ENCODE measurements around the gene TCP11. TPM values are rescaled to one million over a fixed set of nuclear protein-coding genes. Genes with fewer than 3 reads are reported as not detected.

Gene TCP11
- total RNA-seq, 2 experiments from 2014 or later = not detected

- H3K4me1 Mint-ChIP-seq = peaks cover 2% of the 10 kb centered on the region
- H3K27me3 Mint-ChIP-seq = no peaks in the 10 kb centered on the region
- POLR2A ChIA-PET = no interaction called here
- no peak overlapping the region for H3K4me3 Mint-ChIP-seq
- CTCF ChIA-PET = no interaction called here
- H3K9me3 Mint-ChIP-seq = no peaks in the 10 kb centered on the region
- H3K36me3 Mint-ChIP-seq (ENCODE audit: low read depth) = no peaks in the 10 kb centered on the region
- no peak overlapping the region for H3K27ac Mint-ChIP-seq
- no peak for DNase-seq
These were observed 61.7 kb downstream of the TCP11 start for GRCh38 chr6:35079311-35080000.

GRCh38 chr6:35078896-35079295, 62.2 kb downstream of the TCP11 start:
- POLR2A ChIA-PET = no interaction called here
- CTCF ChIA-PET = no interaction called here
- Mint-ChIP-seq H3K9me3 (no peaks in the 10 kb centered on the region), H3K4me3 (no peak overlapping the region), H3K36me3 (ENCODE audit: low read depth) (no peaks in the 10 kb centered on the region), H3K27ac (no peak overlapping the region), H3K4me1 (peaks cover 2% of the 10 kb centered on the region), H3K27me3 (no peaks in the 10 kb centered on the region)
- no peak for DNase-seq

DNA sequence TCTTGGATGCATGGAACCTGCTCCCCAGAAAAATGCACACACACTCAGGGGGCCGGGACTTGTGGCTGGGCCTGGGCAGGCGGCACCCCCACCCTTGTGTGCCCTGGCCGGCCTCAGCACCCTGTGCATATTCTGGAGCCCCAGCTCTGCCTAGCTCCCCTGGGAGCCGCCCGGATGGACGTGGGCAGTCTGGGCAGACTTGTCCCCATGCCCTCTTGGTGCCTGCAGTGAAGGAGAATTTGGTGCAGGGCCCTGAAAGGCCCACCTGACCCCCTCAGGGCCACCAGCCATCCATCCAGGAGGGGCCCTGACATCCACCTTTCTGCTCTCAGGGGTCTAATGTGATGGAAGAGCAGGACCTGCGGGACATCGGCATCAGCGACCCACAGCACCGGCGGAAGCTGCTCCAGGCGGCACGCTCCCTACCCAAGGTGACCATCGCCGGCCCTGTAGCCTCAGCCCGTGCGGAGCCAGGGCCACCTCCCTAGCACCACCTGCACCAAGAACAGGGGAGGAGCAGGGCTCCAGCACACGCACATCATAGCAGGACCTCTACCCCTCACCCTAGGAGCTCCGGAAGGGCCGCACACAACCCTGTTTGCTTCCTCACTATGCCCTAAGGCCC, 62.8 kb downstream of the TCP11 start:
- Mint-ChIP-seq H3K9me3 (no peaks in the 10 kb centered on the region), H3K27ac (no peak overlapping the region), H3K36me3 (ENCODE audit: low read depth) (no peaks in the 10 kb centered on the region), H3K27me3 (no peaks in the 10 kb centered on the region), H3K4me3 (no peak overlapping the region), H3K4me1 (peaks cover 2% of the 10 kb centered on the region)
- DNase-seq = no peak
- CTCF ChIA-PET = interaction anchor here (1.0 to 1.4 kb wide), 3 partner anchors 12 to 26 kb away, joined by 3 to 5 read pairs (median 3); no protein-coding TSS in a partner anchor
- POLR2A ChIA-PET = no interaction called here

GRCh38 chr6:35077713-35078105, 63.4 kb downstream of the TCP11 start:
- POLR2A ChIA-PET = no interaction called here
- no peak overlapping the region for H3K4me3 Mint-ChIP-seq
- DNase-seq = no peak
- H3K4me1 Mint-ChIP-seq = peaks cover 2% of the 10 kb centered on the region
- CTCF ChIA-PET = interaction anchor here (1.0 to 1.4 kb wide), 3 partner anchors 13 to 25 kb away, joined by 3 to 5 read pairs (median 3); no protein-coding TSS in a partner anchor
- no peaks in the 10 kb centered on the region for H3K36me3 Mint-ChIP-seq (ENCODE audit: low read depth)
- no peak overlapping the region for H3K27ac Mint-ChIP-seq
- H3K27me3 Mint-ChIP-seq = no peaks in the 10 kb centered on the region
- no peaks in the 10 kb centered on the region for H3K9me3 Mint-ChIP-seq

DNA sequence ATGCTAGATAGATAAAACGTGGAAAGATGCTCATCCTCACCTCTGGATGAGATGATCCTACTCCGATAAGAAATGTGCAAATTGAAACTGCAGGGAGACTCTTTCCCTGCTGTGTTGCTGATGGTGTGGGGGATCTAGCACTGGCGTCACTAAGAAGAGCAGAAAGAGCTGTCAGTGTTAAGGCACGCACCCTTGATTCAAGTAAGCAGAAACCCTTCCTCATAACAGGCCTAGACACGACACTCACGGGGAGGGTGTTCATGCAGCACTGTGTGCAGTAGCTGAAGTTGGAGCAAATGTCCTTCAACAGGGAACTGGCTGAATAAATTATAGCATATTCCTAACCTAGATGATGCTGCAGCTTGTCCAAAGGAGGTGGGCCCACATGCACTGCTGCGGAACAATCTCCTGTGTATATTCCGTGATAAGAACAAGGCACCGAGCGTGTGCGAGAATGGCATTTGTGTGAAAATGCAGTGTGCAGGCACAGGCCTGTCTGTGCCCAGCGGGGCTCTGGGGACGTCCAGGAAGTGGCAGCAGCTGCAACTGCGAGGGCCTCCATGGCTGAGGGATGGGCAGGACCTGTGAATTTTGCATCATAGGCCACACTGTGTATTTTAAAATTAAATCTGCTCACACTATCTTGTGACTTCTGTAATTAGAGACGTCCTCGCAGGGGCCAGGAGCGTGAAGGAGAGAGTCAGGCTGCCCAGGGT, 64.0 kb downstream of the TCP11 start:
- no peaks in the 10 kb centered on the region for H3K9me3 Mint-ChIP-seq
- no peak overlapping the region for H3K27ac Mint-ChIP-seq
- peaks cover 2% of the 10 kb centered on the region for H3K4me1 Mint-ChIP-seq
- H3K27me3 Mint-ChIP-seq = no peaks in the 10 kb centered on the region
- ChIA-PET POLR2A (no interaction called here), CTCF (interaction anchor here (0.7 to 1.4 kb wide), 6 partner anchors 10 to 36 kb away, joined by 3 to 6 read pairs (median 3); no protein-coding TSS in a partner anchor)
- H3K36me3 Mint-ChIP-seq (ENCODE audit: low read depth) = no peaks in the 10 kb centered on the region
- no peak for DNase-seq
- H3K4me3 Mint-ChIP-seq = no peak overlapping the region

GRCh38 chr6:35073766-35074471, 67.2 kb downstream of the TCP11 start:
- CTCF ChIA-PET = interaction anchor here (1.0 kb wide), 1 partner anchor 26 kb away, joined by 3 read pairs; no protein-coding TSS in a partner anchor
- Mint-ChIP-seq H3K4me3 (no peak overlapping the region), H3K9me3 (no peaks in the 10 kb centered on the region), H3K36me3 (ENCODE audit: low read depth) (no peaks in the 10 kb centered on the region), H3K4me1 (no peaks in the 10 kb centered on the region), H3K27me3 (no peaks in the 10 kb centered on the region), H3K27ac (no peak overlapping the region)
- POLR2A ChIA-PET = no interaction called here
- no peak for DNase-seq

- H3K9me3 Mint-ChIP-seq = no peaks in the 10 kb centered on the region
These were observed 67.9 kb downstream of the TCP11 start for GRCh38 chr6:35073211-35073610.

DNA sequence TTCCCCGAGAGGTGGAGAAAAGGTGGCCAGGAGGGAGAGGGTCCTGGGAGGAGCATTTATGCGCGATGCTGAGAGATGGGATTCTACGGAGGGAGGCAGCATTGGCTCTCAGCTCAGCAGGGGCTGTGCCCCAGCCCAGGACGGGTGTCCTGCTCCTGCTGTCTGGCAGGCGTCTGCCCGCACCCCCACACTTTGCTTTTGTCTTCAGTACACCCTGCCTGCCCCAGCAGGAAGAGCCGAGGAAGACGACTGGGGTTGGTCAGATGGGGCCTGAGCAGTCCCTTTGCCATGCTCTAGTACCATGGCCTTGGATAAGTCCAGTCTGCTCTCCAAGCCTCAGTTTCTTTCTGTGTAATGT, 68.5 kb downstream of the TCP11 start:
- DNase-seq = no peak
- Mint-ChIP-seq H3K27me3 (no peaks in the 10 kb centered on the region), H3K9me3 (no peaks in the 10 kb centered on the region), H3K4me3 (no peak overlapping the region), H3K4me1 (no peaks in the 10 kb centered on the region), H3K27ac (no peak overlapping the region), H3K36me3 (ENCODE audit: low read depth) (no peaks in the 10 kb centered on the region)
- ChIA-PET POLR2A (no interaction called here), CTCF (no interaction called here)

More at GRCh38 chr6:35073211-35073610, 67.9 kb downstream of the TCP11 start:
- no peak for DNase-seq
- POLR2A ChIA-PET = no interaction called here
- CTCF ChIA-PET = no interaction called here
- Mint-ChIP-seq H3K4me3 (no peak overlapping the region), H3K4me1 (no peaks in the 10 kb centered on the region), H3K27me3 (no peaks in the 10 kb centered on the region), H3K36me3 (ENCODE audit: low read depth) (no peaks in the 10 kb centered on the region), H3K27ac (no peak overlapping the region)

- CTCF ChIA-PET = no interaction called here
- Mint-ChIP-seq H3K36me3 (ENCODE audit: low read depth) (no peaks in the 10 kb centered on the region), H3K9me3 (no peaks in the 10 kb centered on the region), H3K4me3 (no peak overlapping the region), H3K27ac (no peak overlapping the region), H3K4me1 (no peaks in the 10 kb centered on the region), H3K27me3 (no peaks in the 10 kb centered on the region)
- POLR2A ChIA-PET = no interaction called here
- DNase-seq = no peak
These were observed 69.0 kb downstream of the TCP11 start for GRCh38 chr6:35072051-35072697.

- H3K36me3 Mint-ChIP-seq (ENCODE audit: low read depth) = no peaks in the 10 kb centered on the region
- H3K9me3 Mint-ChIP-seq = no peaks in the 10 kb centered on the region
- no peaks in the 10 kb centered on the region for H3K27me3 Mint-ChIP-seq
- CTCF ChIA-PET = no interaction called here
- H3K4me3 Mint-ChIP-seq = no peak overlapping the region
- POLR2A ChIA-PET = no interaction called here
- no peaks in the 10 kb centered on the region for H3K4me1 Mint-ChIP-seq
- DNase-seq = no peak
- no peak overlapping the region for H3K27ac Mint-ChIP-seq
These were observed 69.7 kb downstream of the TCP11 start for GRCh38 chr6:35071347-35071994.

GRCh38 chr6:35070111-35070510, 71.0 kb downstream of the TCP11 start:
- Mint-ChIP-seq H3K9me3 (no peaks in the 10 kb centered on the region), H3K4me1 (no peaks in the 10 kb centered on the region), H3K27me3 (no peaks in the 10 kb centered on the region), H3K27ac (no peak overlapping the region), H3K4me3 (no peak overlapping the region), H3K36me3 (ENCODE audit: low read depth) (no peaks in the 10 kb centered on the region)
- POLR2A ChIA-PET = no interaction called here
- DNase-seq = no peak
- CTCF ChIA-PET = interaction anchor here (0.7 to 0.8 kb wide), 2 partner anchors 257 to 487 kb away, joined by 3 read pairs; no protein-coding TSS in a partner anchor

DNA sequence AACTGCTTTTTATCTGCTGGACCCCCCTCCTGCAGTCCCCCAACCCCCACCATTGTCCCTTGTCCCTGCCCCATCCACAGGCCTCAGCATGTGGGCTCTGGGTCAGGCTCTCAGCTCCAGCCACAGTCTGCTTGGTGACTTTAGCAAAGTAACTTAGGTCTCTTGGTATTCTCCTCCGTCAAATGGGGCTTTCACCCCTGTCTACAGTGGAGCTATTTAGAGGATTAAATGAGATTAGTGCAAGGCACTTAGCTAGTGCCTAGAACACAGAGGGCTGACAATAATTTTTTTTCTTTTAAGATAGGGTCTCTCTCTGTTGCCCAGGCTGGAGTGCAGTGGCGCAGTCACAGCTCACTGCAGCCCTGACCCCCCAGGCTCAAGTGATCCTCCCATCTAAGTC, 71.9 kb downstream of the TCP11 start:
- no peak overlapping the region for H3K4me3 Mint-ChIP-seq
- CTCF ChIA-PET = interaction anchor here (0.7 kb wide), 1 partner anchor 487 kb away, joined by 3 read pairs; no protein-coding TSS in a partner anchor
- H3K4me1 Mint-ChIP-seq = no peaks in the 10 kb centered on the region
- no peaks in the 10 kb centered on the region for H3K27me3 Mint-ChIP-seq
- POLR2A ChIA-PET = no interaction called here
- H3K27ac Mint-ChIP-seq = no peak overlapping the region
- no peaks in the 10 kb centered on the region for H3K36me3 Mint-ChIP-seq (ENCODE audit: low read depth)
- DNase-seq = no peak
- H3K9me3 Mint-ChIP-seq = no peaks in the 10 kb centered on the region

Data from activated CD4-positive, alpha-beta T cell treated with anti-CD3 and anti-CD28 coated beads, Interleukin-2, amount 10 ng/mL, durations not matched to agents 7 days and 5 days (primary cell).